Measurements from ENCODE around the gene RIOK2. TPM values are rescaled to one million over a fixed set of nuclear protein-coding genes. Genes with fewer than 3 reads are reported as not detected.

The RIOK2 gene
- total and polyA plus RNA-seq, 4 experiments from 2014 or later, result 17.9 to 40.8 (median 32.5) TPM

Other genes starting within 250 kb of the RIOK2 start
- 10 to 100 TPM; 92.5 to 97.3 TPM for gene LNPEP, start 247.2 kb downstream of the RIOK2 start, total RNA-seq
- 10 to 100 TPM; 23.5 to 38.6 TPM for gene LNPEP, start 247.2 kb downstream of the RIOK2 start, polyA plus RNA-seq
- gene LIX1, start 40.6 kb downstream of the RIOK2 start, total RNA-seq, result not detected
- not detected for gene LIX1, start 40.6 kb downstream of the RIOK2 start, polyA plus RNA-seq